Measurements from ENCODE around the gene ENTPD8. TPM values are rescaled to one million over a fixed set of nuclear protein-coding genes. Genes with fewer than 3 reads are reported as not detected.
A peak's percentile ranks its signal among the peaks of the same experiment; 100 is the strongest.
"Not testable (repeated sequence)": the region's sequence is repeated elsewhere in the genome, so short reads cannot be mapped to it uniquely, and the experiment has no call there.

Gene ENTPD8
- total and polyA plus RNA-seq, 2 experiments from 2014 or later = 7.1 to 16.5 TPM

DNA sequence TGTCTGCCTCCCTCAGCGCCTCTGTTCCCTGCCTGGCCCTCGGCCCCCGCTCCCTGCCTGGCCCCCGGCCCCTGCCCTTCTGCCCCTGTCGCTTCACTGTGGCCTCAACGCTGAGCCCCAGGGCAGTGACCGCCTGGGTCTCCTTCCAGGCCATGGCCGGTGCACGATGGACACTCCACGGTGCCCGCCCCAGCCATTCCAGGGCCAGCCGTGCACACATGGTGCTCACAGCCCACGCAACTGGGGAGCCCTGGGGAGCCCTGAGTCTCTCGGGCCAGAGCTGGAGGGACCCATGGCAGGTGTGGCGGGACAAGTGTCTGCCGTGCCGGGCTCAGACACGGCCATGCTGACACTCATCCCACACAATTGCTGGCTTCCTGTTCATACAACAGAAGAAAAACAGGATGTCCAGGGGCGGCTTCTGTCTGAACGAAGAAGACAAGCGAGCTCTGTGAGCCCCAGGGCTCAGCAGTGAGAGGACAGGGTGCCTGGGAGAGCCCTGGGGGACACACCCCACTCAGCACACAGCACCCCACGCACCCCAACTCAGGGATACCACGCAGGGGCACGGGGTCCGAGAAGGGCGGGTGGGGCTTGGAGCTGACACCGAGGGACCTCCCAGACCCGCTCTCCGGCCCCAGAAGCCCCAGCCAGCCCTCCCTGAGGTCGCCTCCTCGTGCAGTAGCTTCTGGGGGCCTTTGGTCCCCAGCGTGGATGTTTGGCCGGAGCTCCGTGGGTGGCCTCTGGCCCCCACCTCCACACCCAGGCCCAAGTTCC lies 53.9 kb downstream of the ENTPD8 start:
- Histone ChIP-seq H2AFZ (no peak overlapping the region), H3K36me3 (replicated peaks; ENCODE audit: insufficient read depth, low read depth) (no peaks in the 10 kb centered on the region), H3K9me3 (ENCODE audit: low read depth) (no peaks in the 10 kb centered on the region), H3K4me2 (no peak overlapping the region), H3K27ac (no peak overlapping the region), H3K27me3 (no peaks in the 10 kb centered on the region), H3K4me1 (ENCODE audit: insufficient read depth) (no peaks in the 10 kb centered on the region), H3K9me2 (replicated peaks; ENCODE audit: insufficient read depth) (no peaks in the 10 kb centered on the region), H4K20me1 (ENCODE audit: insufficient read depth, poor library complexity, severe bottlenecking) (no peaks in the 10 kb centered on the region), H3K79me2 (no peaks in the 10 kb centered on the region), H3K4me3 (no peak overlapping the region)
- 82% methylated on average over 23 of the region's 34 CpGs for WGBS (ENCODE audit: low lambda C conversion rate, missing lambda C conversion rate)
- DNase-seq (ENCODE audit: low spot score) = no peak
- TF ChIP-seq CTCF (IDR thresholded peaks at IDR 0.05; ENCODE audit: poor library complexity) (no peak), EZH2phosphoT487 (IDR thresholded peaks at IDR 0.05; ENCODE audit: low read depth, severe bottlenecking, unreplicated experiment) (no peak), EZH2 (IDR thresholded peaks at IDR 0.05; ENCODE audit: borderline replicate concordance) (no peak)

- DNase-seq (ENCODE audit: low spot score); H3K27ac ChIP-seq: not testable (repeated sequence)
- WGBS (ENCODE audit: low lambda C conversion rate, missing lambda C conversion rate) = 91% methylated on average over 7 of the region's 12 CpGs
These were observed 54.5 kb downstream of the ENTPD8 start for GRCh38 chr9:137386507-137387113.

DNA sequence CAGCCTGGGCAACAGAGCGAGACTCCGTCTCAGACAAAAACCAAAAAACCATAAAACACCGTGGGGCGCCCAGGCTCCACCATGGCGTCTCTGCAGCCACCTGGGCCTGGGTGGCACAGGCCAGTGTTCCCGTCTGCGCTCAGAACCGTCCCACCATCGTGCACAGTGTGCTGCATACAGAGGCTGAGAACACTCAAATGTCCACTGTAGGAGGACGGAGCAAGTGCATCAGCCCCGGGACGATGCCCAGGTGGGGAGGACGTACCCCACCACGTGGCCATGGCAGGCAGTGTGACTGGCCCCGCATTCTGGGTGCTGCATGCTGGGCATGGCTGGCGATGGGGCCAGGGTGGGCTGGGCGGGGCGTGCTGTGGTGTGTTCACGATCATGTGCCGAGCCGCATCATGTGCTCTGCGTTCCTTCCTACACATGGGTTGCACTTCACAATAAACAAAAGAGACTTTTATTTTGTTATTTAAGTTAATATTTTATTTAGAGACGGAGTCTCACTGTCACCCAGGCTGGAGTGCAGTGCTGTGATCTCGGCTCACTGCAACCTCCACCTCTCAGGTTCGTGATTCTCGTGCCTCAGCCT lies 56.0 kb downstream of the ENTPD8 start:
- H3K27me3 ChIP-seq = no peaks in the 10 kb centered on the region
- H3K9me2 ChIP-seq (replicated peaks; ENCODE audit: insufficient read depth) = no peaks in the 10 kb centered on the region
- no peaks in the 10 kb centered on the region for H3K36me3 ChIP-seq (replicated peaks; ENCODE audit: insufficient read depth, low read depth)
- H3K9me3 ChIP-seq (ENCODE audit: low read depth) = no peaks in the 10 kb centered on the region
- H3K4me2 ChIP-seq = no peak overlapping the region
- no peaks in the 10 kb centered on the region for H3K79me2 ChIP-seq
- H2AFZ ChIP-seq = no peak overlapping the region
- H4K20me1 ChIP-seq (ENCODE audit: insufficient read depth, poor library complexity, severe bottlenecking) = no peaks in the 10 kb centered on the region
- no peak overlapping the region for H3K4me3 ChIP-seq
- 95% methylated on average over 26 of the region's 26 CpGs for WGBS (ENCODE audit: low lambda C conversion rate, missing lambda C conversion rate)
- no peak for DNase-seq (ENCODE audit: low spot score)
- H3K4me1 ChIP-seq (ENCODE audit: insufficient read depth) = no peaks in the 10 kb centered on the region
- no peak overlapping the region for H3K27ac ChIP-seq
- TF ChIP-seq EZH2 (IDR thresholded peaks at IDR 0.05; ENCODE audit: borderline replicate concordance) = no peak
- no peak for TF ChIP-seq EZH2phosphoT487 (IDR thresholded peaks at IDR 0.05; ENCODE audit: low read depth, severe bottlenecking, unreplicated experiment)
- TF ChIP-seq CTCF (IDR thresholded peaks at IDR 0.05; ENCODE audit: poor library complexity) = no peak

More at GRCh38 chr9:137386507-137387113, 54.5 kb downstream of the ENTPD8 start:
- not testable (repeated sequence) for H3K79me2 ChIP-seq; H3K4me3 ChIP-seq; H3K9me3 ChIP-seq (ENCODE audit: low read depth); H2AFZ ChIP-seq; H3K27me3 ChIP-seq; H3K9me2 ChIP-seq (replicated peaks; ENCODE audit: insufficient read depth); H3K4me1 ChIP-seq (ENCODE audit: insufficient read depth); H3K4me2 ChIP-seq; H4K20me1 ChIP-seq (ENCODE audit: insufficient read depth, poor library complexity, severe bottlenecking); H3K36me3 ChIP-seq (replicated peaks; ENCODE audit: insufficient read depth, low read depth)

Small RNAs within 50 kb of the gene (microRNA-seq; reads per million reads assigned to microRNA genes)
- 10.3 reads per million, percentile 24 among the genes with 10 or more reads in this experiment for gene MIR7114

Other genes with a start within 250 kb of the ENTPD8 start
- 27.6 and 34.4 TPM in 2 replicates for gene TPRN, start 240.6 kb downstream of the ENTPD8 start, total RNA-seq
- 82.3 and 104 TPM in 2 replicates for gene TPRN, start 240.6 kb downstream of the ENTPD8 start, polyA plus RNA-seq
- 37.6 and 43.5 TPM in 2 replicates for gene TMEM203, start 235.7 kb downstream of the ENTPD8 start, total RNA-seq
- gene TMEM203, start 235.7 kb downstream of the ENTPD8 start, polyA plus RNA-seq = 48.3 and 60.7 TPM in 2 replicates
- 4.4 and 7.8 TPM in 2 replicates for gene NDOR1, start 235.7 kb downstream of the ENTPD8 start, total RNA-seq
- gene NDOR1, start 235.7 kb downstream of the ENTPD8 start, polyA plus RNA-seq = 12.3 and 17.6 TPM in 2 replicates
- 1.6 and 2.3 TPM in 2 replicates for gene RNF208, start 219.1 kb downstream of the ENTPD8 start, total RNA-seq
- gene RNF208, start 219.1 kb downstream of the ENTPD8 start, polyA plus RNA-seq = 3.3 and 6.6 TPM in 2 replicates
- 1.4 and 2.4 TPM in 2 replicates for gene CYSRT1, start 216.2 kb downstream of the ENTPD8 start, total RNA-seq
- gene CYSRT1, start 216.2 kb downstream of the ENTPD8 start, polyA plus RNA-seq = 2.1 and 4.3 TPM in 2 replicates
- gene RNF224, start 213.9 kb downstream of the ENTPD8 start, total RNA-seq = 0.68 and 1.4 TPM in 2 replicates
- gene RNF224, start 213.9 kb downstream of the ENTPD8 start, polyA plus RNA-seq = 0.88 and 1.1 TPM in 2 replicates
- gene SLC34A3, start 210.5 kb downstream of the ENTPD8 start, total RNA-seq = 1.8 and 2.7 TPM in 2 replicates
- 2.1 and 4.7 TPM in 2 replicates for gene SLC34A3, start 210.5 kb downstream of the ENTPD8 start, polyA plus RNA-seq
- 309 and 313 TPM in 2 replicates for gene TUBB4B, start 200.1 kb downstream of the ENTPD8 start, total RNA-seq
- gene TUBB4B, start 200.1 kb downstream of the ENTPD8 start, polyA plus RNA-seq = 388 and 446 TPM in 2 replicates
- gene STPG3, start 190.1 kb downstream of the ENTPD8 start, total RNA-seq = not detected in 2 replicates
- 1.5 and 2.5 TPM in 2 replicates for gene STPG3, start 190.1 kb downstream of the ENTPD8 start, polyA plus RNA-seq
- gene NELFB, start 186.0 kb downstream of the ENTPD8 start, total RNA-seq = 36.4 and 41.4 TPM in 2 replicates
- 61.1 and 63.5 TPM in 2 replicates for gene NELFB, start 186.0 kb downstream of the ENTPD8 start, polyA plus RNA-seq
- 13.7 and 14.4 TPM in 2 replicates for gene TOR4A, start 163.6 kb downstream of the ENTPD8 start, total RNA-seq
- 8.0 and 10.1 TPM in 2 replicates for gene TOR4A, start 163.6 kb downstream of the ENTPD8 start, polyA plus RNA-seq
- 5.3 and 8.2 TPM in 2 replicates for gene NRARP, start 139.1 kb downstream of the ENTPD8 start, total RNA-seq
- 13.1 and 18.7 TPM in 2 replicates for gene NRARP, start 139.1 kb downstream of the ENTPD8 start, polyA plus RNA-seq
- gene EXD3, start 18.2 kb downstream of the ENTPD8 start, total RNA-seq = 7.3 and 11.8 TPM in 2 replicates
- 21.6 and 24.9 TPM in 2 replicates for gene EXD3, start 18.2 kb downstream of the ENTPD8 start, polyA plus RNA-seq
- gene NOXA1, start 18.0 kb downstream of the ENTPD8 start, total RNA-seq = 7.2 and 8.2 TPM in 2 replicates
- 12.5 and 13.9 TPM in 2 replicates for gene NOXA1, start 18.0 kb downstream of the ENTPD8 start, polyA plus RNA-seq
- 37.2 and 39.5 TPM in 2 replicates for gene NSMF, start 18.0 kb upstream of the ENTPD8 start, total RNA-seq
- 51.6 and 54.7 TPM in 2 replicates for gene NSMF, start 18.0 kb upstream of the ENTPD8 start, polyA plus RNA-seq
- 0.56 and 0.77 TPM in 2 replicates for gene PNPLA7, start 109.0 kb upstream of the ENTPD8 start, total RNA-seq
- gene PNPLA7, start 109.0 kb upstream of the ENTPD8 start, polyA plus RNA-seq = 0.62 and 2.0 TPM in 2 replicates
- gene MRPL41, start 110.5 kb upstream of the ENTPD8 start, total RNA-seq = 34.7 and 36.6 TPM in 2 replicates
- 86.0 and 94.5 TPM in 2 replicates for gene MRPL41, start 110.5 kb upstream of the ENTPD8 start, polyA plus RNA-seq
- gene DPH7, start 137.6 kb upstream of the ENTPD8 start, total RNA-seq = 26.8 and 28.3 TPM in 2 replicates
- 36.9 and 45.5 TPM in 2 replicates for gene DPH7, start 137.6 kb upstream of the ENTPD8 start, polyA plus RNA-seq
- gene ZMYND19, start 149.2 kb upstream of the ENTPD8 start, total RNA-seq = 20.4 and 24.3 TPM in 2 replicates
- 46.9 and 50.3 TPM in 2 replicates for gene ZMYND19, start 149.2 kb upstream of the ENTPD8 start, polyA plus RNA-seq
- gene ARRDC1, start 164.3 kb upstream of the ENTPD8 start, total RNA-seq = 62.7 and 86.0 TPM in 2 replicates
- gene ARRDC1, start 164.3 kb upstream of the ENTPD8 start, polyA plus RNA-seq = 102 and 109 TPM in 2 replicates
- 40.6 and 46.0 TPM in 2 replicates for gene EHMT1, start 177.6 kb upstream of the ENTPD8 start, total RNA-seq
- gene EHMT1, start 177.6 kb upstream of the ENTPD8 start, polyA plus RNA-seq = 47.0 and 47.7 TPM in 2 replicates

Data from hepatocyte (in vitro differentiated cells).